GM18517 (cell line): ENCODE data around the gene CCR3.
A peak's percentile ranks its signal among the peaks of the same experiment; 100 is the strongest.
"Not testable (repeated sequence)": the region's sequence is repeated elsewhere in the genome, so short reads cannot be mapped to it uniquely, and the experiment has no call there.

Experiments
- ATAC-seq: cut with Tn5 transposase; IDR thresholded peaks from one replicate; pipeline ENCODE4 v1.9.1; 2021; ENCODE audit warnings: mild to moderate bottlenecking, moderate library complexity; ENCODE audit not compliant: unreplicated experiment

The CCR3 gene

DNA sequence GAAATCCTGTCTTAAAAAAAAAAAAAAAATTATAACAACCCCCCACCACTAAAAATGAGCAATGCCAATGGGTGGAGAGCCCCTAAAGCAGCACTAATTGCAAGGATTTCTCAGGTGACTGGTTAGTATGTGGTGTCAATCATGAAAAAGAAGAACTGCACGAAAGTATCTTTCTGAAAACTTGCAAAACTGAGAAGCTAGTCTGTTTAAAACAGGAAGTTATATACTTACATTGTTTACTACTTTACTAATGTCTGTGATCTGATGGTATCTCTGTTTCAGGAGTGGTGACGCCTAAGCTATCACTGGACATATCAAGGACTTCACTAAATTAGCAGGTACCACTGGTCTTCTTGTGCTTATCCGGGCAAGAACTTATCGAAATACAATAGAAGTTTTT, at the start of gene CCR3:
TSS of gene CCR3 (plus strand) at position 341 of the 400 bp plus-strand sequence. CDS start 22,699 bp downstream, outside the sequence.
- ATAC-seq, result no peak

DNA sequence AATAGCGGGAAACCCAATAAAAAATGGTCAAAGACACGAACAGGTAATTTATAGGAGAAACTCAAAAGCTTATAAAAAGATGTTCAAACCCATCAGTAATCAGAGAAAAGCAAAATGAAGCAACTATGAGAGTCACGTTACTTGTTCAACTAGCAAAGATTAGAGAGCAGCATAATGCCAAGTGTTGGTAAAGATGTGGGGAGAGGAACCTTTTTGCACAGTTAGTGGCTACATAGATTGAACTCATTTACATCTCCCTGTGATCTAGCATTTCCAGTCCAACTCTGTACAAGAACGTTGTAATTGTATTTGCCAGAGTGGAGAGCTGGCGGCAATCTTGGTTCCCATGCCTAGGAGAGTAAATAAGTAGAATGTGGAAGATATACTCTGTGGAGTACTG, 49.3 kb upstream of the CCR3 start:
- no peak for ATAC-seq

DNA sequence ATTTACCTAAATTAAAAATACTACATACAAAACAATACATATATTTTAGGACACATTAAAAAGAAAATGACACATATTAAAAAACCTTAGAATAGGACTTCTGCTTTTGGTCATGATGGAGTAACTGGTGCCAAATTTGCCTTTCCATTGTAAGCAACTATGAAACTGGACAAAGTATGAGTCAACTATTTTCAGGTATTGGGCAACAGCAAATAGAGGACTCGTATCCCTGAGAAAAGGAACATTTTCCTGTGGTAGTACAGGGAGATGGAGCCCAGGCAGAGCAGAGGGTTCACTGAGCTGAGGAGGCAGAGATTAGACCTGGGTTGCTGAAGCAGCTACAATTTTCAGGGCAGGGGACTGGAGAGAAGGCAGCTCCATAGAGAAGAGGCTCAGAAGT, 48.8 kb upstream of the CCR3 start:
- no peak for ATAC-seq

DNA sequence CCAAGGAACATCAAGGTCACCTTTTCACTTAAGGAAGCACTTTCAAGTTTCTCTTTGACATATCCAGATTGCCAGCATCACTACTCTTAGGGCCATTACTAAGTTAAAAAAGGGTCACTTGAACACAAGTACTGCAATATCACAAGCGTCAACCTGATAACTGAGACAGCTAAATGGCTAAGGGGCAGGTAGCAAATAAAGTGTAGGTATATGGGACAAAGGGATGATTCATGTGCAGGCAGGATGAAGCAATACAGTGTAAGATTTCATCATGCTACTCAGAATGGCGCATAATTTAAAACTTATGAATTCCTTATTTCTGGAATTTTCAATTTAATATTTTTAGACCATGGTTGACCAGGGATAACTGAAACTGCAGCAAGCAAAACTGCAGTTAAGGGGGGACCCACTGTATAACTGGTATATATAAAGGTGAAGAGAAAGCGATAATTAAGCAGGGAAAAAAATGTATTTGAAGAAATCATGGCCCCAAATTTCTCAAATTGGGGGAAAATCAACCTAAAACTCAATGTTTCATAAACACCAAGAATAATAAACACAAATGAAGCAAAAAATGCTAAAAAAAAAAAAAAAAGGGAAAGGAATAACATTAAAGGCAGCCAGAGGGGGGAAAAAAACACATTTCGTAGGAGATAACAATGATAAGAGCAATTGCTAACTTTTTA, 47.2 kb upstream of the CCR3 start:
- ATAC-seq, result no peak

DNA sequence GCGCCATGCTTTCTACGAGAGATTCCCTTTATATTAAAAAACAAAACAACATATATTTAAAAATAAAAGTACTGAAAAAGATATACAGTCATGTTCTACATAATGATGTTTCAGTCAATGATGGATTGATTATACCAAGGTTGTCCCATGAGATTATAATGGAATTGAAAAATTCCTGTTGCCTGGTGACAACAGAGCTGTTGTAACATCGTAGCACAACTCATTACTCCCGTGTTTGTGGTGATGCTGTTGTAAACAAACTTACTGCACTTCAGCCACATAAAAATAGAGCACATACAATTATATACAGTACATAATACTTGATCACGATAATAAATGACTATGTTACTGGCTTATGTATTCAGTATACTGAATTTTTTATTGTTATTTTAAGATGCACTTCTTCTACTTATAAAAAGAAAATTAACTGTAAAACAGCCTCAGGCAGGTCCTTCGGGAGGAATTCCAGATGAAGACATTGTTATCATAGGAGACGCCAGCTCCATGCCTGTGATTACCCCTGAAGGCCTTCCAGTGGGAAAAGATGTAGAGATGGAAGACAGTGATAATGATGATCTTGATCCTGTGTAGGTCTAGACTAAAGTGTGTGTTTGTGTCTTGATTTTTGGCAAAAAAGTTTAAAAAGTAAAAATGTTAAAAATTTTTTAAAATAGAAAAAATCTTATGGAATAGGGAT, 45.9 kb upstream of the CCR3 start:
- no peak for ATAC-seq

DNA sequence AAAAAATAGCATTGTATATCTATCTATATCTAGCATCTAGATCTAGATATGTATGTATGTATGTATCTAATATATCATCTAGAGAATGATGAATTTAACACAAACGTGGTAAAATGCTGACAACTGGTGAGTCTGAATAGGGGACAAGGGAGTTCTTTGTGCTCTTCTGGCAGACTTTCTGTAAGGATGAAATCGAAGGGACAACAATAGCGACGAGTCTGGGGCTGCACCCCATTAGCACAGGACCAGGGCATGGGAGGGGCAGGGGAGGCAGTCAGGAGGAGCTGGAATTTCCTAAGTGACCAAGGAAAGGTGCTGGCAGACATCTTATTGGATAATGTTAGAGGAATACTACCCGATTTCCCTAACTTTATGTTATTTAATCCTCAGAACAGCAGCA, 42.0 kb upstream of the CCR3 start:
- ATAC-seq, result no peak

DNA sequence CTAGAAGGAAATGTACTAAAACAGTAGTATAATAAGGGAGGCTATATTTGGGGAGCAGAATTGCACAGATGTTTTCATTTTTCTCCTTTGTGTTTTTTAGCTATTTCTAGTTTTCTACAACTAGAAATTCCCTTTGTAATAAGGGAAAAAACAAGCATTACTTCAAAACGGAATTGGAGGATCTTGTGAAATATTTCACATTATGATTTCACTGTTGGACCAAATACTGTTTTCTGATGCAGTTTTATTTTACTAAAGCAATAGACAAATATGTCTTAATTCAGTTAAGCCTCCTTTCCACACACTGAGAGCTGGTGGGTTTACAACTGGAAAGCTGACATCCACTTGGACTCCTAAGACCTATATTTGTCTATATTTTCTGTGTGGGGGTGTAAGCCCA, 41.5 kb upstream of the CCR3 start:
- ATAC-seq, result no peak

DNA sequence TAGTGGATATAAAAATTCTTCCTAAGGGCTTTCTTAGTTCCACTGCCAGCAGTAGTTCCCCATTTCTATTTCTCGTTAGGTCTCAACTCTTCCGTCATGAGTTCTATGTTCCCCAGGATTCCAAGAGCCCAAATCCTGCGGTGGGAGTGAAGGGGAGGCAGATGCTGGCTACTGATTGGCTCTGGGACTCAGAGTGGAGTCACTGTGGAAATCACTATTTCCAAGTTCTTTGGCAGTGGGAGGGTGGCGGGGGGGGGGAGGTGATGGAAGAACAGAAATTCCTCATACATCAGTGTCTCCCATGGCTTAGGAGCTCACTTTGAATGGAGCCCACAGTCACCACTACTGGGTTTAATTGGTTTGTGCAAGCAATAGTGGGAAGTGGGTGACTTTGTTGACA, 39.7 kb upstream of the CCR3 start:
- no peak for ATAC-seq

DNA sequence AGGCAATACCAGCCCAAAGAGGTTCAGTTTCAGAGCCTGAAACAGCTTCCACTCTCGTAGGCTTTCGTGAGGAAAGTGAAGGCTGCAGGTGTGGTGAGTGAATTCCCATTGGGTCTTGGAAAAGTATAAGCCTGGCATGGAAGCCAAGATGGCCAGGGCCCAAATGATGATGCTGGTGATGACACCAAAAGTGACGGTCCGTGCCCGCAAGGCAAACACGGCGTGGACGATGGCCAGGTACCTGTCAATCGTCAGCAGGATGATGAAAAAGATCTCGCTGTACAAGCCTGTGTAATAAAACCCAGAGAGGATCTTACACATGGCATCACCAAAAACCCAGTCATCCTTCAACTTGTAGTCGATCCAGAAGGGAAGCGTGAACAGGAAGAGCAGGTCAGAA, 38.6 kb upstream of the CCR3 start:
- no peak for ATAC-seq

DNA sequence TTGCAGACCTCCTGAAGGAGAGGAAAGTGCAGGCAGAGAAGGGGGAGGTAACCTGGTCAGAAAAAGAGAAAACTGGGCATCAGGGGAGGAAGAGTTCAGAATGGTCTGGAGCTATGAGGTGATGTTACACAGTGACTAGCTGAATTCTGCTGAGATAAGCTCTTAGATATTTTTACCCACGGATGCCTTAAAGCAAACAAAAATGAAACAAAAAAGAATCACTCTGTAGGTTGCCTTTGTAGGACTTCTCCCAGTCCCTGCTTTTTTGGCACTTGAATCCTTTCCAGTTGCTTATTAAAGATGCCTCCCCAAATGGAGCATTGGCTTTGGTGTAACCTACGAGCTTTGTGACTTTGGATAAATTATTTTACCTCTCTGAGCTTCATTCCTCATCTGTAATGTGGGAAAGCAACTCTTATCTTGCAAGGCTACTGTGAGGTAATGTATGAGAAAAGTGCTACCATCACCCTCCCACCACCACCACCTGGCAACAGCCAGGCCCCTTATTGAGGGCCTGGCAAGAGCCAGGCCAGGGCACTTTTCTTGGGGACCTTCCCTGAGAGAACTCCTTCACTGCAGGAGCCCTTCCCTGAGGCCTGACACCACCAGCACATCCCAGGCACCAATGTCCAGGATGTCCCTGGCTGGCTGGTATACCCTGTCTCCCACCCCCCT, 36.8 kb upstream of the CCR3 start:
- ATAC-seq, result no peak

DNA sequence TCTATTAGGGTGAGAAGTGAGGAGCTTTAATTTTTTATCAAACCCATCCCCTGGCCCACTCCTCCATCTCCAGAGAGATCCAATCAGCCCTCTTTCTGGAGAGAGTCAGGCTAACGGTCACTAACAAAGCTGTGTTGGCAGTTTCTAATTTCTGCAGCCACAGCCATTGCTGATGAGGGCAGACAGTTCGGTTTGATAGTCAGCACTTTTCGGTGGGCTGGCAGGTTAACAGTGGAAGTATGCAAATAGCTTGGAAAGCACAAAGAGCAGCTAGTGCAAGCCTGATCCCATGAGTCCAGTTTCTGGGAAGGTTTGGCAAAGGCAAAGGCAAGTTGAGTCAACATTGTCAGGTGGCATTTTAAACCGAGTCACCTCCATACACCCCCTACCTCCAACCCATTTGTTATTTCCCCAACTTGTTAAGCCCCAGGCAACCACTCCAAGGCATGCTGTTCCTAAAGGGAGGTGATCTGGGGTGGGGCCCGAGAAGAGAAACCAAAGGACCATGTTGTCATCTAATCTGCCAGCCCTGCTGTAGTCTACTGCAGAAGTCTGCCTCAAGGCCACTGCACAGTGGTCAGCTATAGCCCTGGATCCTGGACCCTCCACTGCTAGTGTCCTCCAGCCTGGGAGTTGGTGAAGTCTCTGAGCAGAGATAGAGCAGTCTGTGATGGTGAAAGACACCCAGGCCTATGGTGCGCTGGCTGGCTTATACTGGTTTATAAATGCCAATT, 35.8 kb upstream of the CCR3 start:
- ATAC-seq, result no peak

DNA sequence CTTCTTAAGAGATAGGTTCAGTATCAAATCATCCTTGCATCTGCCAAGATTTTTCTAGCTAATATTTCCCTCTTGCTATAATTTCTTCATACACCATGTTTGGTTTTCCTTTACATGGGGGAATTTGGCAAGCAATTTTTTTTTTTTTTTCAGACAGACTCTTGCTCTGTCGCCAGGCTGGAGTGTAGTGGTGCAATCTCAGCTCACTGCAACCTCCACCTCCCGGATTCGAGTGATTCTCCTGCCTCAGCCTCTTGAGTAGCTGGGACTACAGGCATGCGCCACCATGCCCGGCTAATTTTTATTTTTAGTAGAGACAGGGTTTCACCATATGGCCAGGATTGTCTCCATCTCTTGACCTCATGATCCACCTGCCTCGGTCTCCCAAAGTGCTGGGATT, 34.7 kb upstream of the CCR3 start:
- not testable (repeated sequence) for ATAC-seq

DNA sequence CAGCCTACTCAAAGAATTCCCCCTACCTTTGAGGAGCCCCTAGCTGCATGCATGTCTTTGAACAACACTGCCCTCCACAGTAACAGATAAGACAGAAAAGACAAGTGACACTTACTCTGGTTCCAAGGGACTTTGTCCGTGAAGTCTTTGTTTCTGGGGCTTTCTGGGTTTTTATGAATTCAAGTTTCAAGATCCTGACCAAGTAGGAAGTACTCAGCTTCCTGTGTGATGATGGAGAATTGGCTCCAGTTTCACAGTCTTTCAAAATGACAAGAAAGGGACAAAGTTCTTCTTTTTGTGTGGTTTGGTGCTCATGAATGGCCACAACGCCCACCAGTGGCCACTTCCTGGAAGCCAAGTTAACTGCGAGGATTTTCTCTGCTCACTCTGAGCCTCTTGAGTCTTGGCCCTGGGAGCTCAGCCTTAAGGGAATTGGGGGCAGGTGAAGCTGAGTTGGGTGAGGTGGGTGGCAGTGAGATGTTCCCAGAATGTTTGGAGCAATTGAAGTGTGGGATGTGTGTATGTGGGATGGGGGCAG, 34.0 kb upstream of the CCR3 start, which contains the start of gene CCR1:
TSS of gene CCR1 (minus strand) at position 147 of the 538 bp plus-strand sequence. CDS start 4,000 bp downstream, outside the sequence.
- peak; percentile 75 for ATAC-seq

DNA sequence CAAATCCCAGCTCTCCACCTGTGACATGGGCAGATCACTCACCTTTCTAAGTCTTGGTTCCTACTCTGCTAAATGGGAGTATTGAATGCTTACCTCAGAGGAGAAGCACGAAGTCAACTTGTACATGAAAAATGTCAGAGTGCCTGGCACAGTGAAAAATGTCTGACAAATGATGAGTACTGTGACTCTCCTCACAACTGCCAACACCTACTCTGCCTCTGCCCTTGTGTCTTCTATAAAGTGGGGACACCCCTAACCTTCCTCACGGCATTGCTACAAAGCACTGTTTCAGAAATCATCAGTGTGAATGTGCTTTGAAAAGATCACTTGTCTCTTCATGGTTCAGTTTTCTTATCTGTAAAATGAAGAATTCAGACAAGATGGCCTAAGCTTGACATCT, 33.2 kb upstream of the CCR3 start:
- ATAC-seq, result no peak

DNA sequence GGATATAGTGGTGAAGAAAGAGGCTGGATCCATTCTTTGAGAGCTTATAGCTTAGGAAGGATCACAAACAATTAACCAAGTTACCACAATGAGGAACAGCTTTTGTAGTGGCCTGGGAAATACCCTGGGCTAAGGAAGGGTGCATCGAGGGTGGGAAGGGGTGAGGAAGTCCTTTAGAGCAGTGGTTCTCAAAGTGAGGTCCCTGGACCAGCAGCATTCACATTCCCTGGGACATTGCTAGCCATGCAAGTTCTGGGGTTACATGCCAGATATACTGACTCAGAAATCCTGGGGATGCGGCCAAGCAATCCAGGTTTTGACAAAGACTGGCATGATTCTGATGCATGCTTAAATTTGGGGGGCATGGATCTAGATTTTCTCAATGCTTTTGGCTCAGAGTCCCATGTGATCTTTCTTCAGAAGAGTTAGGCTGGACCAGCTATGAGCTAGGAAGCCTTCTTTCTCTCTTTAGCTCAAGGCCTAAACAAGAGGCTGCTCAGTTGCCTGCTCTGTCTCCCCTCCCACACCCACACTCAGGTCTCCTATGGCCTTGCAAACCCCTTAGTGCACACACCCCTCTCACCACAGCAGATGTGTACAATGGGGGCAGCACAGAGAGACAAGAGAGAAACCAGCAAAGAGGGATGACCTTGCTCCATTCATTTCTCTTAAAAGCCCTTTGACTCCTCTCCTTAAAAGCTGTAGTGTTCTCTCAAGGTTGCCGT, 32.4 kb upstream of the CCR3 start:
- no peak for ATAC-seq

DNA sequence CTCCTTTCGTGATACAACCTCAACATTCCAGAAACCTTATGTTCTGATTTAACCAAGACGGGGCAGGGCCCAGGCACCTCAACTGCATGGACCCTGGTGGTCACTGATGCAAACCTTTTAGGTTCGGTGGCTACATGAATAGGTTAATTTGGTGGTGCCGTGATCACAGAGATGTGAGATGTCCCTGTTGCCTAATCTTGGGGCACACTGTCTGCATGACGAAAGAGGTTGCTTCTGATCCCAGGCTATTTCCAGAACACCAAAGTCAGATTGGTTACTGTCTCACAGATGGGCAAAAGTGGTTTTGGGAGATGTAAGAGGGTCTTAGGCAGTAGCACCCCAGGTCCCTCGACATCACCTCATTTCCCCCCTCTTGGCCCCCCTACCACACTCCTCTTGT, 30.2 kb upstream of the CCR3 start:
- ATAC-seq, result no peak

DNA sequence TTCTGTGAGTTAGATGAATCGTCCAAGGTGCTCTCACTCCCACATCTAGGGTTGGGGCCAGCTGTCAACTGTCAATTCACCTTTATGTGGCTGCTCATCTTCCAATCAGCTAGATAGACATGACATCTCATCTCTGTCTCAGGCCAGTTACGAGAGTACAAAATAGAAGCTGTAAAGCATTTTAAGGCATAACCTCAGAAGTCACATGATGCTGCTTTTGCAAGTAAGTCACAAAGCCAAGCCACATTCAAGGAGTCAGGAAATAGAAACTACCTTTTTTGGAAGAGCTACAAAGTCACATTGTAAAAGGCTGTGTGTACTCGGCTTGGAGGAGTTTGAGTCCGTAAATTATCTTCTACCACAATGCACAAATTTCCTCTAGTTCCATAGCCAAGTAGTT, 29.1 kb upstream of the CCR3 start:
- no peak for ATAC-seq

DNA sequence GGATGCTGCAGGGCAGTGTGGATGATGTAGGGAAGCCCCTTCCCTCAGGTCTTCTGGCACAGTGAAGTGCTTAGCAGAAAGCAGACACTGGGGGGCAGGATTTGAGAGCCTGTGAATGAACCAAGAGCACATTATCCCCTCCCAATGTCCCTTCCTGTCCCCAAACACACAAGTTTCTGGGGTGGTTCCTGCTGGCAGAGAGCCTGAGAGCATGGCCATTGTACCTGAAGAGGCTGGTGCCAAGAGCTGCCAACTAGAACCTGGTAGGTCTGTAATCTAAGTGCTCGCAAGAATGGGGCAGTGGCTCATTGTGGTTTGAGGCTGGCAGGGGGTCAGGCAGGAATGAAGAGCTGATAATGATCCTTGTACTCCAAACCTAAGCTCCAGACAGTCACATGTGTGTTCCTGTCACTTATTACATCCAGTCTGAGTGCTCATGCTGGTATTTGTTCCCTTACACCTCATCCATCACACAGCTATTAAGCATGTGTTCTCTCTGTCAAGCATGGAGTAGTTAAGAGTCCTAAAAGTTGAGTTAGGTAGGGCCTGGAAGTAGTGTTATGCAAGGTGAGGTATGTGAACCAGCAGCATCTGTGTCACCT, 27.4 kb upstream of the CCR3 start:
- no peak for ATAC-seq

DNA sequence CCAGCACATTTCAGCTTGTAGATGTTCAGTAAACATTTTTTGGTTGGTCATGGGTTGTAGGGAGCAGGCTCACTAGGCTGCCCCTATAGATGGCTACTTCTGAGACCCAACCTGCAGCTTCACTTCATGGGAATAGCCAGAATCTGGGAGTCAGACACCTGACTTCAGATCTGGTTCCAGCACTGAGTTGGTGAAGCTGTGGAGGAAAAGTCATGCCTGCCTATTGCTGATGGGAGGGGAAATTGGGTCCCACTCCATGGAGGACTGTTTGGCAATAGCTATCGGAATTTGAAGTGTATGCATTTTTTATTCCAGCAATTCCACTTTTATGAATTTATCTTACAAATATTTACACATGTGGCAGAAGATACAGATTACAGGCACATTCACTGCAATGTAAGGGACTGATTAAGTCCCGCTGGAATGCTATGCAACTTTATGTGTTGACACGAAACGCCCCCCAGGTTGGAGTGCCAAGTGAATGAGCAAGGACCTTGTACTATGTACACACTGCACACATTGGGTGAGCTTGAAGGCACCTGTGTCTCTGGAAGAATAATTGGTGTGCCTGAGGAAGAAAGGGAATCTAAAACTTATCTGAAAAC, 26.3 kb upstream of the CCR3 start:
- no peak for ATAC-seq
